ENCODE data around the gene TBC1D8. TPM values are rescaled to one million over a fixed set of nuclear protein-coding genes. Genes with fewer than 3 reads are reported as not detected.

TBC1D8 gene
- total RNA-seq, 1 donor: 1.6 TPM

GRCh38 chr2:101113441-101114267 is 37.5 kb downstream of the TBC1D8 start:
- DNase-seq (ENCODE audit: low read depth in 2 of 3, low spot score in 2 of 3): no peak

- DNase-seq (ENCODE audit: low read depth in 2 of 3, low spot score in 2 of 3): no peak
These were observed 38.4 kb downstream of the TBC1D8 start for GRCh38 chr2:101112772-101113157.

- DNase-seq (ENCODE audit: low read depth in 2 of 3, low spot score in 2 of 3): no peak
These were observed 39.0 kb downstream of the TBC1D8 start for GRCh38 chr2:101111917-101112771.

GRCh38 chr2:101111262-101111838 is 39.8 kb downstream of the TBC1D8 start:
- DNase-seq (ENCODE audit: low read depth in 2 of 3, low spot score in 2 of 3): no peak

- DNase-seq (ENCODE audit: low read depth in 2 of 3, low spot score in 2 of 3): no peak
These were observed 41.6 kb downstream of the TBC1D8 start for GRCh38 chr2:101109451-101110118.

- no peak for DNase-seq (ENCODE audit: low read depth in 2 of 3, low spot score in 2 of 3)
These were observed 42.8 kb downstream of the TBC1D8 start for GRCh38 chr2:101108357-101108756.

- DNase-seq (ENCODE audit: low read depth in 2 of 3, low spot score in 2 of 3): no peak
These were observed 43.9 kb downstream of the TBC1D8 start for GRCh38 chr2:101107241-101107640.

GRCh38 chr2:101106453-101107181 is 44.6 kb downstream of the TBC1D8 start:
- no peak for DNase-seq (ENCODE audit: low read depth in 2 of 3, low spot score in 2 of 3)

GRCh38 chr2:101105654-101106053 is 45.5 kb downstream of the TBC1D8 start:
- no peak for DNase-seq (ENCODE audit: low read depth in 2 of 3, low spot score in 2 of 3)

GRCh38 chr2:101097638-101098037 is 53.5 kb downstream of the TBC1D8 start:
- DNase-seq (ENCODE audit: low read depth in 2 of 3, low spot score in 2 of 3): no peak

GRCh38 chr2:101096619-101097142 is 54.5 kb downstream of the TBC1D8 start:
- DNase-seq (ENCODE audit: low read depth in 2 of 3, low spot score in 2 of 3): no peak

GRCh38 chr2:101094351-101094750 is 56.8 kb downstream of the TBC1D8 start:
- DNase-seq (ENCODE audit: low read depth in 2 of 3, low spot score in 2 of 3): no peak

- DNase-seq (ENCODE audit: low read depth in 2 of 3, low spot score in 2 of 3): no peak
These were observed 61.0 kb downstream of the TBC1D8 start for GRCh38 chr2:101089942-101090799.

GRCh38 chr2:101089419-101089818 is 61.8 kb downstream of the TBC1D8 start:
- no peak for DNase-seq (ENCODE audit: low read depth in 2 of 3, low spot score in 2 of 3)

- no peak for DNase-seq (ENCODE audit: low read depth in 2 of 3, low spot score in 2 of 3)
These were observed 63.5 kb downstream of the TBC1D8 start for GRCh38 chr2:101087638-101088037.

GRCh38 chr2:101083613-101084012 is 67.6 kb downstream of the TBC1D8 start:
- DNase-seq (ENCODE audit: low read depth in 2 of 3, low spot score in 2 of 3): no peak

GRCh38 chr2:101082998-101083397 is 68.2 kb downstream of the TBC1D8 start:
- DNase-seq (ENCODE audit: low read depth in 2 of 3, low spot score in 2 of 3): no peak

- DNase-seq (ENCODE audit: low read depth in 2 of 3, low spot score in 2 of 3): no peak
These were observed 69.7 kb downstream of the TBC1D8 start for GRCh38 chr2:101081375-101081907.
